Neural cell (in vitro differentiated cells): ENCODE data around the gene NCBP3.
"Not testable (repeated sequence)": the region's sequence is repeated elsewhere in the genome, so short reads cannot be mapped to it uniquely, and the experiment has no call there.

Experiments used
- CTCF ChIP-seq: fragments of 450-650 bp; IDR thresholded peaks from 2 replicates; pipeline ENCODE4 v1.5.1; 2014; ENCODE audit warnings: antibody characterized with exemption, mild to moderate bottlenecking, moderate library complexity; ENCODE audit not compliant: poor library complexity, severe bottlenecking
- EZH2 ChIP-seq: fragments of 200-600, 300-800 bp; shearing (Covaris generic), sonication (generic); IDR thresholded peaks from 2 replicates; pipeline ENCODE4 v1.6.1; 2014; ENCODE audit warnings: antibody characterized with exemption, low read length, borderline replicate concordance, mild to moderate bottlenecking; ENCODE audit not compliant: insufficient read depth, poor library complexity, severe bottlenecking
- POLR2AphosphoS5 ChIP-seq: IDR thresholded peaks from 2 replicates; pipeline ENCODE4 v1.6.1; 2012
- RAD21 ChIP-seq: fragments of 450-650 bp; conservative IDR thresholded peaks from 2 replicates; pipeline ENCODE4 v1.6.1; 2014; ENCODE audit warnings: antibody characterized with exemption, mild to moderate bottlenecking, moderate library complexity
- TAF1 ChIP-seq: IDR thresholded peaks from 2 replicates; pipeline ENCODE4 v1.6.1; 2012; ENCODE audit warnings: low read depth

GRCh38 chr17:3794152-3794551, 51.9 kb downstream of the NCBP3 start:
- not testable (repeated sequence) for TF ChIP-seq EZH2, POLR2AphosphoS5, CTCF, TAF1, RAD21
